ENCODE data around the gene OR5C1.
"Not testable (repeated sequence)": the region's sequence is repeated elsewhere in the genome, so short reads cannot be mapped to it uniquely, and the experiment has no call there.

The OR5C1 gene

DNA sequence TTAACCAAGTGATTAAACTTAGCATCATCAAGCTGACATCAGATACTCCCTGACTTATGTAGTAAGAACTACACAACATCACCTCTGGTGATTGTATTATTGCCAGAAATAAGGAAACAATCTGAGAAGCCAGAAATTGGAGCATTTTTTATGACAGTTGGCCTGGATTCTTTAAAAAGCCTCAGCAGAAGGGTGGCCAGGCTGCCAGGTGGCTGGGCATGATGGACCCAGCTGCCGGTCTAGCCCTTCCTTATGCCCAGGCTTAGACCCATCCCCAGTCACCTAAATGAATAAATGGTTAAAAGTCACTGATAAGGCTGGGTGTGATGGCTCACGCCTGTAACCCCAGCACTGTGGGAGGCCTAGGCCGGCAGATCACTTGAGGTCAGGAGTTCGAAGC lies 24.0 kb downstream of the OR5C1 start:
- DNase-seq, result no peak

DNA sequence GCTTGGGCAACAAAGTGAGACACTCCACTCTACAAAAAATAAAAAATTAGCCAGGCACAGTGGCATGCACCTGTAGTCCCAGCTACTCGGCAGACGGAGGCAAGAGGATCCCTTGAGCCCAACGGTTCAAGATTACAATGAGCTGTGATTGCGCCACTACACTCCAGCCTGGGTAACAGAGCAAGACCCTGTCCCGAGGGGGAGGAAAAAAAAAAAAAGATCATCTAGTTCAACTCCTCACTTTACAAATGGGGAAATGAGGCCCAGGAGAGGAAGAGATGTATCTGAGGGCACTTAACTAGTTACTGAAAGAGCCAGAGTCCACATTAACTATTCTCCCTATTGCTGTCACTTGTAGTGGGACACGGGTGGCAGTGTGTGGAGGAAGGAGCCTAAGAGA lies 25.8 kb downstream of the OR5C1 start:
- DNase-seq, result no peak

DNA sequence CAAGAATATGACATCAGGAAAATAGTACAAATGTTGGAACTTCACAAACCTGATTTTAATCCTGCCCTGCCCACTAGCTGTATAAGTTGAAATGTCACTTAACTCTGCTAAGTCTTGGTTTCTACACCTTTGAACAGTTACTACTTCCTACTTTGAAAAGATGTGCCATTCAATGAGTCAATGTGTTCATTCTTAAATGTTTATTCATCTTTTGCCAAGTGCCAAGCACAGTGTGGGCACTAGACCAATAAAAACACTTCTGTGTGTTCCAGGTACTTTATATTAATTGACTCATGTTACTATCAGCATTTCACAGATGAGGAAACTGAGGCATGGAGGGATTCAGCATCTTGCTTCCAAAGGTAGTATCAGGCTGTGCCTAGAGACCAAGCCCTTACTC lies 26.8 kb downstream of the OR5C1 start:
- no peak for DNase-seq

DNA sequence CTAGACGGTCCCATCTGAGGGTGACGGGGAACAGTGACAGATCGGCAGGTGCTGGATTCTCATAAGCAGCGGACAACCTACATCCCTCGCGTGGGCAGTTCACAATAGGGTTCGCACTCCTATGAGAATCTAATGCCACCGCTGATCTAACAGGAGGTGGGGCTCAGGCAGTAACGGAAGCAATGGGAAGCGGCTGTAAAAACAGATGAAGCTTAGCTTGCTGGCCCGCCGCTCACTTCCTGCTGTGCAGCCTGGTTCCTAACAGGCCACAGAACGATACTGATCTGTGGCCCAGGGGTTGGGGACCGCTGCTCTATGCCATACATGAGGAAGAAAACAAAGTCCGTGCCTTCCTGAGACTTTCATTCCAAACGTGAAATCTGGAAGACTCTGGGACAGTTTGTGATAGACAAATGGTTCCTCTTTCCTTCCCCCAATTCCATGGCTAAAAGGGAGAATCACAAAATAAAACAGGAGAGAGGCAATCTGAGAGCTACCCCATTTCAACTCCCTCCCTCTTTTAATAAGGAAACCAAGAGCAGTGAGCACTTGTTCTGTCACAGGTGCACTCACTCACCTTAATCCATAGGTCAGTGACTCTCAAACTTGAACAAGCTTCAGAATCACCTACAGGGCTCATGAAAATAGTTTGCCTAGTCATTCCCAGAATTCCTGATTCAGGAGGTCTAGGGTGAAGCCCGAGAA lies 27.6 kb downstream of the OR5C1 start:
- peak; percentile 26 for DNase-seq

DNA sequence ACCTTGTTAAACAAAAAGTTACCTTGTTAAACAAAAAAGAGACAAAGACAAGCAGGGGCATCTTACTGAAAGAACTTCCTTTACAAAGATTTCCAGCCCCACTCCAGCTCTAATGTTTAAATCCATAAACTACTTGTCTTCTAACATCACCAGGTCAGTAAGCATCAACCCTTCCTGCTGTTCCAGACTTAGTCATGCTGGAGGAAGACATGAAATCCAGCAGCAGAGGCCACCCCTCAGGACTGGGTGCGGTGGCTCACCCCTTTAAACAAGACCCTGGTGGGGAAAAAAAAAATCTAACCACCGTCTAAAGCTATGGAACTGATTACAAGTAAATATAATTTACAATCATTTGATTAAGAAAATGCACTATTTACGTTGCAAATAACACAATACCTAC lies 30.6 kb downstream of the OR5C1 start:
- DNase-seq, result no peak

DNA sequence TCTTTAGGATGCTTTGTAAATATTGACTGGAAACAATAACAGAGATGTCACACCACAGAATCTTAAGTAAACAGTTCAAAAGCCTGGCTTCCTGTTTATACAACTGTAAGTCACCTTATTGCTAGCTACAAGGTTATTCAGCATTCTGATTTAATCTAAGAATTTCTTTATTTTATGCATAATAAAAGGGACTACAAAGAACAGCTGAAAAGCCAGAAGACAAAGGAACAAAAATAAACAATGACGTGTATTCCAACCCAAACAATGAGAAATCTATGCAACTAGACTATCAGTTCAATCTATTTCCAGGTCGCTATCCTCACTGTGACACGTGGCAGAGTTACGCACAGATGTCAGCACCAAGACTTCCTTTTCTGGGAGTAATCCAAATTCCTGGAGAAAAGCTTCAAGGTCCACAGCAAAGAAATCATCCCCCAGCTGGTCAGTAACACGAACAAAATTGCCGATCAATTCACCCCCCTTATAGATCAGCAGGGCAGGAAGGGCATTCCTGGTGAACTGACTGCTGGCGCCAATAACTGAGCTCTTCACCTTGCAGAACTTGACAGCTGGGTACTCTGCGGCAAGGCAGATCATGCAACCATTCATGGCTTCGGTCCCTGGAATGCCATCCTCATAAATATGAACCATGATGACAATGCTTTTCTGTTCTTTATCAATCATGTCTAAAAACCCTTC lies 31.2 kb downstream of the OR5C1 start:
- DNase-seq, result no peak

DNA sequence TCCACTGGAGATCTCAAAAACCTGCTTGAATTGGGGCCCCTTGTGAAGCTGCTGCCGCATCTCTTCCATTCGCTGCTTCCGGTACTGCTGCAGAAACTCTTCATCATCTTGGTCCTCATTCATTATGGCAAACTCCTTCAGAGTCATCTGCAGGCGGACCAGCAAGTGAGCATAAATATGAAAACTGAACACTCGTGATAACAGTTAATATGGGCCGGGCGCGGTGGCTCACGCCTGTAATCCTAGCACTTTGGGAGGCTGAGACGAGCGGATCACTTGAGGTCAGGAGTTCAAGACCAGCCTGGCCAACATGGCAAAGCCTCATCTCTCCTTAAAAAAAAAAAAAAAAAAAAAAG lies 31.7 kb downstream of the OR5C1 start:
- no peak for DNase-seq

DNA sequence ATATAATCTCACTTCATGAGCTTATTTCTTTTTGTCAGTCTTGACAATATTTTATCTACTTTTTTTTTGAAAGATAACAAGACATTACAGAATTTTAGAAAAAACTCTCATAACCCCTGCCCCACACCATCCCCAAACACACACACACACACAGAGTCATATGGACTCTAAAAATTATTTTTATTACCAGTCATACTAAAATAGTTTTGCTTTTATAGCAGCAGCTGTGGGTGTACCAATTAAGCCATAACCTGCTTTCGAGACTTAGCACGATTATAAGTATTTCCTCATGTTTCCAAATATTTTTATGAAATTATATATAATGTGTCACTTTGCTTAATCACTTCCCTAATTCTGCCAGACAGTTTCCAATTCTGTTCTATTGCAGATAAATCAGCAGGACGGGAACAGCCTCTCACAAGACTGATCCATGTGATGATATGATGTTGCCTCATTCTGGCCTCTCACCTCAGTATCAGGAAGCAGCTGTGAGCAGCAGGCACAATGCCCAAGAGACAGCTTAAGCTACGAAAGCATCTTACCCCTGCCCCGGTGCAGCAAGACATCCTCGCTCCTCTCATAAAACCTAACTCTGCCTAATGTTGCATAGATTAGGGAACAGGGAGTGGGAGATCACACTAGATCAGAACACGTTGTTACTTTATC lies 32.7 kb downstream of the OR5C1 start:
- no peak for DNase-seq

DNA sequence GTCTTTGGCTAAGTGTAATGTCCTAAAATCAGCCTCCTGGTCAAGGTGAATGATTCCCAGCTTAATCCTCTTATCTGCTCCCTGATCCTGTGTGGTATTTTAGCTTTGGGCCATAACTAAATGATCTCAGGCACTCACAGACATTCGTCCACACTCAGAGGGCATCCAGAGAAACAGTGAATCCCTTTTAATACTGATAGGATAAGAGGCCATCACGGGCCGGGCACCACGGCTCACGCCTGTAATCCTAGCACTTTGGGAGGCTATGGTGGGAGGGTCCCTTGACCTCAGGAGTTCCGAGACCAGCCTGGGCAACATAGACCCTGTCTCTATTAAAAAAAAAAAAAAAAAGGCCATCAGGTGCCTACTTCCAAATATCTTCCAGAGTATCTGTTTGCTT lies 33.3 kb downstream of the OR5C1 start:
- DNase-seq, result no peak

DNA sequence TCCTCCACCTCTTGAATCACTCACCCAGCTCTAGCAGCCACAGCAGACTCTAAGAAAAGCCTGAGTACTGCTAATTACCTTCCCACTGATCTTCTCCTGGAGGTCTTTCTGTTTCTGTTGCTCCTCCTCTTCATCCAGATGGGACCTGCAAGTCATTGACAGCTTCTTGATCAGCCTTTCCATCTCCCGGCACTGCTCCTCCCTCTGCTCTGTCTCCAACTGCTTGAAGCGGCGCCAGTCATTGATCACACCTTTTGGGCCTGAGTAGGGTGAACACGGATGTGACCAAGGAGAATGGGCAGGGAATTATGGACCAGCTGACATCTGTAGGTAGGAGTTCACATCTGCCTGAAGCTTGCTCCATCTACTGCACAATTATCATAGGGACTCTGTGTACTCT lies 34.2 kb downstream of the OR5C1 start:
- DNase-seq, result no peak

DNA sequence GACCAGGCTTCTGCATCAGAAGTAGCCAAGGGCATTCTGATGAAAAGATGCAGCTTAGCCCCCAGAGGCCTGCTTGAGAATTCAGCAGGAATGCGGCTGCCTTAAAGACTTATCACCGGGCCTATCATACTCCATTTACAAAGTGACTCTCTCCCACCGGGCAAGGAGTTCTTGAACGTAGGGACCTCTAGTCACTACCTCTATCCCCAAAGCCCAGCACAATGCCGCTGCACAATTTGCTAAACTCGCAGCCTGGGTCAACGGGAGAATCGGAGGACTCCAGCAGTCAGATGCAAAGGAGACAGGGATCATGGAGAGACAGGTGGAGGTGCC lies 39.0 kb downstream of the OR5C1 start:
- no peak for DNase-seq

DNA sequence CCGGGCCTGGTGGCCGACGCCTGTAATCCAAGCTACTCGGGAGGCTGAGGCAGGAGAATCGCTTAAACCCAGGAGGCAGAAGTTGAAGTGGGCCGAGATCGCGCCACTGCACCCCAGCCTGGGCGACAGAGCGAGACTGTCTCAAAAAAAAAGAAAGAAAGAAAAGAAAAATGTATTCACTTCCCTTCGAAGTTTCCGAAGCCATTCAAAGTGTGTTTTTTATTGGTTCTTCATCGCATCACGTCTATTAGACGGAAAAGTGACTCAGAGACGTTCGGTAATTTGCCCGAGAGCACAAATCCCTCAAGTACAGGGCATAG lies 40.2 kb downstream of the OR5C1 start:
- not testable (repeated sequence) for DNase-seq

DNA sequence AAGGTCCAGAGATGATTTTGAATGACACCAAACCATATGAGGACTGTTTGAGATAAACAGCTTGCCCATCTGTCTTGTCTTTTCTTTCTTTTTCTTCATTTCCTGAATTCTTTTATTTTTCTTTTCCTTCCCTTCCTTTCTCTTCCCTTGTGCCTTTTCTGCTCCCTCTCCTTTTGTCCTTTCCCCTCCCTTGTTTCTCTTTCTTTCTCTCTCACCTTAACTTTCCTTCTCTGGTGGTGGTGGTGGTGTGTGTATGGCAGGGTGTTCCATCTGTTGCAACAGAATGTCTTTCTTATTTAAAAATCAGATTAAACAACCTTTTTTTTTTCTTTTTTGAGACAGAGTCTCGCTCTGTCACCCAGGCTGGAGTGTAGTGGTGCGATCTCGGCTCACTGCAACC lies 43.5 kb downstream of the OR5C1 start:
- no peak for DNase-seq

DNA sequence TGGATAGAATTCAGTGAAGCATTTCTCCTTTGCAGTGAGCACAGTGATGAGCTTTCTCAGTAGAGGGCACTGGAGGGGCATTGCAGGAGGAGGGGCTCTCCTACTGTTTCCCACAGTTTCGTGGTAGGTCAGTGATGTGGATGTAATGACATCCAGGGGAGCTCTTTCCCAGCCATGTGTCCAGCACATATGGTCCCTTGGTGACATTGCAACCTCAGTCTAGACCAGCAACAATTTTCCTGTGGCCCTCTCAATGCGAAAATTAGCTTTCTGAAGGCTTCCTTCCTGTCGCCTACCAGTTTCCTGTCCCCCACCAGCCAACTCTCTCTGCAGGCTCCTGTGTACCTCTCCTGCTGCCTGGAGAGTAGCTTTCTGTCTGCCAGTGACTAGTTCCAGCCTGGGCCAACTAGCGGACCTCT lies 46.6 kb downstream of the OR5C1 start:
- peak; percentile 86 for DNase-seq

DNA sequence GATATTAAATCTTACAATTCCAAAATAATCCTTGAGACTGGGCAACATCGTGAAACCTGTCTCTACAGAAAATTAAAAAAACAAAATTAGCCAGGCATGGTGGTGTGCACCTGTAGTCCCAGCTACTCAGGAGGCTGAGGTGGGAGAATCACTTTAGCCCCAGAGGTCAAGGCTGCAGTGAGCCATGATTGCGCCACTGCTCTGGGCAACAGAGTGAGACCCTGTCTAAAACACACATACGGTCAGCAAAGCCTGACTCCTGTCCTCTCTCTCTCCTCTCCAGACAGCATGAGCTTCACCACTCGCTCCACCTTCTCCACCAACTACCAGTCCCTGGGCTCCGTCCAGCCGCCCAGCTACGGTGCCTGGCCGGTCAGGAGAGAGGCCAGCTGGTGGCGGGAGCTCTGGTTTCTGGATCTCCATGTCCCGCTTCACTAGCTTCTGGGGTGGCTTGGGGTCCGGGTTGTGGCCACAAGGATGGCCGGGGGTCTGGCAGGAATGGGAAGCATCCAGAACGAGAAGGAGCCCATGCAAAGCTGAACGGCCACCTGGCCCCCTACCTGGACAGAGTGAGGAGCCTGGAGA lies 48.6 kb downstream of the OR5C1 start:
- no peak for DNase-seq

DNA sequence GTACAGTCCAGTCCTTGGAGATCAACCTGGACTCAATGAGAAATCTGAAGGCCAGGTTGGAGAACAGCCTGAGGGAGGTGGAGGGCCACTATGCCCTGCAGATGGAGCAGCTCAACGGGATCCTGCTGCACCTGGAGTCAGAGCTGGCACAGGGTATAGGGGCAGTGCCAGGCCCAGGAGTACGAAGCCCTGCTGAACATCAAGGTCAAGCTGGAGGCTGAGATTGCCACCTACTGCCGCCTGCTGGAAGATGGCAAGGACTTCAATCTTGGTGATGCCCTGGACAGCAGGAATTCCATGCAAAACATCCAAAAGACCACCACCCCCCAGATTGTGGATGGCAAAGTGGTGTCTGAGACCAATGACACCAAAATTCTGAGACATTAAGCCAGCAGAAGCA lies 49.7 kb downstream of the OR5C1 start:
- DNase-seq, result not testable (repeated sequence)

All from eye (tissue), 1 donor.